HepG2 (cell line): Measurements from ENCODE around the gene TEX35. TPM values are rescaled to one million over a fixed set of nuclear protein-coding genes. Genes with fewer than 3 reads are reported as not detected.

ENCODE experiments used
- BRD4 ChIP-seq: sonication (generic); formaldehyde crosslinking; IDR thresholded peaks from 2 replicates; pipeline ENCODE4 v1.4.0; 2020; ENCODE audit warnings: missing genetic modification reagents
- FOXC1 ChIP-seq: sonication (generic); formaldehyde crosslinking; IDR thresholded peaks from 2 replicates; pipeline ENCODE4 v1.8.0; 2022; ENCODE audit warnings: mild to moderate bottlenecking, missing genetic modification reagents, borderline replicate concordance
- HMG20A ChIP-seq: IDR thresholded peaks from 2 replicates; pipeline ENCODE4 v1.6.1; 2016; ENCODE audit warnings: borderline replicate concordance
- KLF11 ChIP-seq: IDR thresholded peaks from 2 replicates; pipeline ENCODE4 v1.6.1; 2016; ENCODE audit warnings: missing compliant biosample characterization
- MATR3 ChIP-seq: sonication (generic); formaldehyde crosslinking; IDR thresholded peaks from 2 replicates; pipeline ENCODE4 v1.4.0; 2020; ENCODE audit warnings: missing genetic modification reagents
- MED8 ChIP-seq: sonication (generic); formaldehyde crosslinking; IDR thresholded peaks from 2 replicates; pipeline ENCODE4 v1.8.1; 2023; ENCODE audit warnings: mild to moderate bottlenecking, missing genetic modification reagents; ENCODE audit not compliant: insufficient replicate concordance
- MYPOP ChIP-seq: sonication (generic); formaldehyde crosslinking; IDR thresholded peaks from 2 replicates; pipeline ENCODE4 v1.8.1; 2023; ENCODE audit warnings: mild to moderate bottlenecking, moderate library complexity, missing genetic modification reagents
- NCOR1 ChIP-seq: fragments of 200-600 bp; sonication (generic); IDR thresholded peaks from 2 replicates; pipeline ENCODE4 v1.7.0; 2017; ENCODE audit warnings: antibody characterized with exemption, low read length, borderline replicate concordance
- PAWR ChIP-seq: sonication (generic); formaldehyde crosslinking; IDR thresholded peaks from 2 replicates; pipeline ENCODE4 v1.4.0; 2020; ENCODE audit warnings: missing genetic modification reagents, mild to moderate bottlenecking, borderline replicate concordance
- PHF8 ChIP-seq: sonication (generic); formaldehyde crosslinking; IDR thresholded peaks from 2 replicates; pipeline ENCODE4 v1.5.0; 2020; ENCODE audit warnings: missing genetic modification reagents
- SIX4 ChIP-seq: sonication (generic); formaldehyde crosslinking; IDR thresholded peaks from 2 replicates; pipeline ENCODE4 v1.4.0; 2020; ENCODE audit warnings: missing genetic modification reagents
- SOX5 ChIP-seq: IDR thresholded peaks from 2 replicates; pipeline ENCODE4 v1.6.1; 2016; ENCODE audit warnings: borderline replicate concordance
- STAG1 ChIP-seq: sonication (generic); formaldehyde crosslinking; IDR thresholded peaks from 2 replicates; pipeline ENCODE4 v1.4.0; 2020; ENCODE audit warnings: missing genetic modification reagents
- TBX2 ChIP-seq: sonication (generic); formaldehyde crosslinking; IDR thresholded peaks from 2 replicates; pipeline ENCODE4 v1.5.0; 2020; ENCODE audit warnings: missing genetic modification reagents, mild to moderate bottlenecking, borderline replicate concordance
- ZBTB33 ChIP-seq: sonication (generic); formaldehyde crosslinking; IDR thresholded peaks from 2 replicates; pipeline ENCODE4 v1.4.0; 2020; ENCODE audit warnings: missing genetic modification reagents
- ZNF468 ChIP-seq: sonication (generic); formaldehyde crosslinking; IDR thresholded peaks from 2 replicates; pipeline ENCODE4 v1.8.0; 2022; ENCODE audit warnings: mild to moderate bottlenecking, moderate library complexity, missing genetic modification reagents
- ZNF550 ChIP-seq: sonication (generic); formaldehyde crosslinking; IDR thresholded peaks from 2 replicates; pipeline ENCODE4 v1.4.0; 2020; ENCODE audit warnings: mild to moderate bottlenecking, missing genetic modification reagents, borderline replicate concordance
- ZNF605 ChIP-seq: sonication (generic); formaldehyde crosslinking; IDR thresholded peaks from 2 replicates; pipeline ENCODE4 v1.8.0; 2022; ENCODE audit warnings: mild to moderate bottlenecking, missing genetic modification reagents
- ZNF652 ChIP-seq: IDR thresholded peaks from 2 replicates; pipeline ENCODE4 v1.6.1; 2016; ENCODE audit warnings: low read depth, borderline replicate concordance
- ZSCAN21 ChIP-seq: sonication (generic); formaldehyde crosslinking; IDR thresholded peaks from 2 replicates; pipeline ENCODE4 v1.8.0; 2022; ENCODE audit warnings: mild to moderate bottlenecking, missing genetic modification reagents, moderate library complexity, borderline replicate concordance
- polyA plus RNA-seq, 8 experiments: library from polyadenylated mRNA; depleted of rRNA in 3 of 8; stranded (reverse) in 7 of 8; unstranded in 1 of 8; fragments of >200 nt; fragmentation: Illumina TruSeq in 4 of 8; extraction: Trizol in 4 of 8; gene quantifications; 2 replicates each; pipeline versions ENCODE4 v1.2.1 to v1.2.3, GENCODE V29; 2011 to 2016; ENCODE audit warnings: low read depth in 4 of 8, missing spikeins in 1 of 8, mixed read lengths in 1 of 8; ENCODE audit not compliant: insufficient read depth in 1 of 8
- total RNA-seq, 5 experiments: library from RNA; depleted of rRNA; stranded (reverse); fragments of >200 nt; fragmentation: Illumina TruSeq; extraction: Trizol; gene quantifications; 2 replicates each; pipeline ENCODE4 v1.2.3, GENCODE V29; 2016; ENCODE audit warnings: low read depth in 1 of 5
- TF ChIP-seq, protein P1 (sequence below): sonication (generic); formaldehyde crosslinking; IDR thresholded peaks from 2 replicates; pipeline ENCODE4 v1.5.1; 2020; ENCODE audit warnings: mild to moderate bottlenecking, missing genetic modification reagents
- TF ChIP-seq, protein P2 (sequence below): sonication (generic); formaldehyde crosslinking; IDR thresholded peaks from 2 replicates; pipeline ENCODE4 v1.4.0; 2020; ENCODE audit warnings: missing genetic modification reagents

The TEX35 gene
- total and polyA plus RNA-seq, 2 of the 13 experiments (the other 11 are each of a cell fraction or from before 2014, with no cell fraction given), result not detected

DNA sequence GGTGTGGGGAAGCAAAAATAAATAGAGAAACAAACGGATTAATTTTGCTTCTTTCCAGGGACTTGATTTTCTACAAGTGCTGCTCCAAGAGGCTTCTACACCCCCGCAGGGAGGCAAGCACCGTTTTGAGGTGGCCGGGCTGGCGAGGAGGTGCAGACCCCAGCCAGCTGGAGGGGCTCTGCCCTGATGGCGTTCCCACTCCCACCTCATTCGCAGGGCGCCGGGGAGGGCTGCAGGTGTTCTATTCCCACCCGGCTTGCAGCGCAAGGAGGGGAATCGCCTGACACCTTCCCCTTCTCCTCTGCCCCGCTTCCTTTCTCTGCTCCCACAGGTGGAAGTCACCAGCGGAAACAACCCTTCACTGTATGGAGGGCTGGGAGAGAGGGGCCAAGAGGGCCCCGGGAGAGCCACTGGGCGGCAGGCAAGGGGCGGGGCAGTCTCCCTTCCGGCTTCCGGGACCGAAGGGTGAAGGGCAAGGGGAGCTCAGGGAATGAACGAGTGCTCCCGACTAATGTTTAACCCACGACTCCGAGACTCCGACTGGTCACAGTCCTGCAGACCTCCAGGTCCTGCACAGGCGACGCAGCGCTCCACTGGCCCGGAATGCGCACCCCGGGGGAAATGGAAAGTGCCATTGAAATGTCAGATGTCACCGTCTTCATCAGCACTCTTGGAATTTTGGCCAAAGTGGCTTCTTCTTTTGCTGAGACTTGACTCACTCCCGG lies 29.1 kb downstream of the TEX35 start (continued):
- TF ChIP-seq ZNF605 (CRISPR knock-in tag) (peak; percentile 55; the same call in 1 of the 2 replicates), STAG1 (CRISPR knock-in tag) (no peak), PAWR (no peak), TBX2 (CRISPR knock-in tag) (peak; percentile 71; the same call in 1 of the 2 replicates), FOXC1 (CRISPR knock-in tag) (0 out of 2 replicates have a peak, but pooled peaks have one; percentile 5), MED8 (peak; percentile 69), ZNF652 (peak; percentile 60; the same call in 1 of the 2 replicates), SOX5 (peak; percentile 40; the same call in 1 of the 2 replicates), ZSCAN21 (CRISPR knock-in tag) (0 out of 2 replicates have a peak, but pooled peaks have one; percentile 11), SIX4 (CRISPR knock-in tag) (0 out of 2 replicates have a peak, but pooled peaks have one; percentile 22), PHF8 (peak; percentile 75; the same call in 1 of the 2 replicates), ZBTB33 (CRISPR knock-in tag) (no peak), ZNF550 (CRISPR knock-in tag) (no peak), HMG20A (CRISPR knock-in tag) (peak; percentile 42; the same call in 1 of the 2 replicates), MYPOP (CRISPR knock-in tag) (peak; percentile 83; the same call in 1 of the 2 replicates), MATR3 (CRISPR knock-in tag) (no peak), NCOR1 (no peak), BRD4 (peak; percentile 73; the same call in 1 of the 2 replicates), ZNF468 (CRISPR knock-in tag) (no peak), KLF11 (0 out of 2 replicates have a peak, but pooled peaks have one; percentile 8)
- TF ChIP-seq, protein P1, sequence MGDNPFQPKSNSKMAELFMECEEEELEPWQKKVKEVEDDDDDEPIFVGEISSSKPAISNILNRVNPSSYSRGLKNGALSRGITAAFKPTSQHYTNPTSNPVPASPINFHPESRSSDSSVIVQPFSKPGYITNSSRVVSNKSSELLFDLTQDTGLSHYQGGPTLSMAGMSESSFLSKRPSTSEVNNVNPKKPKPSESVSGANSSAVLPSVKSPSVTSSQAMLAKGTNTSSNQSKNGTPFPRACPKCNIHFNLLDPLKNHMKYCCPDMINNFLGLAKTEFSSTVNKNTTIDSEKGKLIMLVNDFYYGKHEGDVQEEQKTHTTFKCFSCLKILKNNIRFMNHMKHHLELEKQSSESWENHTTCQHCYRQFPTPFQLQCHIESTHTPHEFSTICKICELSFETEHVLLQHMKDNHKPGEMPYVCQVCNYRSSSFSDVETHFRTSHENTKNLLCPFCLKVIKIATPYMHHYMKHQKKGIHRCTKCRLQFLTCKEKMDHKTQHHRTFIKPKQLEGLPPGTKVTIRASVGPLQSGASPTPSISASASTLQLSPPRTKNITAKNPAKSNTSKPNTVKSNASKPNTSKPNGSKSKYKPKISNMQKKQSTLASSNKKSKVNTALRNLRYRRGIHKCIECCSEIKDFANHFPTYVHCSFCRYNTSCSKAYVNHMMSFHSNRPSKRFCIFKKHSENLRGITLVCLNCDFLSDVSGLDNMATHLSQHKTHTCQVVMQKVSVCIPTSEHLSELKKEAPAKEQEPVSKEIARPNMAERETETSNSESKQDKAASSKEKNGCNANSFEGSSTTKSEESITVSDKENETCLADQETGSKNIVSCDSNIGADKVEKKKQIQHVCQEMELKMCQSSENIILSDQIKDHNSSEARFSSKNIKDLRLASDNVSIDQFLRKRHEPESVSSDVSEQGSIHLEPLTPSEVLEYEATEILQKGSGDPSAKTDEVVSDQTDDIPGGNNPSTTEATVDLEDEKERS (CRISPR knock-in tag), result no peak
- TF ChIP-seq, protein P2, sequence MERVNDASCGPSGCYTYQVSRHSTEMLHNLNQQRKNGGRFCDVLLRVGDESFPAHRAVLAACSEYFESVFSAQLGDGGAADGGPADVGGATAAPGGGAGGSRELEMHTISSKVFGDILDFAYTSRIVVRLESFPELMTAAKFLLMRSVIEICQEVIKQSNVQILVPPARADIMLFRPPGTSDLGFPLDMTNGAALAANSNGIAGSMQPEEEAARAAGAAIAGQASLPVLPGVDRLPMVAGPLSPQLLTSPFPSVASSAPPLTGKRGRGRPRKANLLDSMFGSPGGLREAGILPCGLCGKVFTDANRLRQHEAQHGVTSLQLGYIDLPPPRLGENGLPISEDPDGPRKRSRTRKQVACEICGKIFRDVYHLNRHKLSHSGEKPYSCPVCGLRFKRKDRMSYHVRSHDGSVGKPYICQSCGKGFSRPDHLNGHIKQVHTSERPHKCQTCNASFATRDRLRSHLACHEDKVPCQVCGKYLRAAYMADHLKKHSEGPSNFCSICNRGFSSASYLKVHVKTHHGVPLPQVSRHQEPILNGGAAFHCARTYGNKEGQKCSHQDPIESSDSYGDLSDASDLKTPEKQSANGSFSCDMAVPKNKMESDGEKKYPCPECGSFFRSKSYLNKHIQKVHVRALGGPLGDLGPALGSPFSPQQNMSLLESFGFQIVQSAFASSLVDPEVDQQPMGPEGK (CRISPR knock-in tag), result peak; percentile 40
